ENCODE data around the gene GLI3.

DNA sequence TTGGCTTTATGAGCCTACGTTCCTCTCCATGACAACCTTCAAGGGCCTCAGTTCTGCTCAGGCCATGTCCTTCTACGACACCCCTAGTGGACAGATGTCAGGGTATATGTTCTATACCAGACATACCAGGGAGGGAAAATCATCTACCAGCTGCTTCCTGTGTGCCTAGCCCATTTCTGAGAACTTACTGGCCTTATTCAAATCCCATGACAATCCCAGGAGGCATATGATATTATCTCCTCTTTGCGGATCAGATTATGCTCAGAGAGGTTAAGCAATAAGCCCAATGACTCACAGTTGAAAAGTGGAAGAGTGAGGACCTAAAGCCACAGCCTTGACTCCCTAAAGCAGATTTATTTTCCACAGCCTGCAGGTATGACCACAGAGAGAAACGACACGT is 139.3 kb downstream of the GLI3 start:
- TF ChIP-seq, protein P1, sequence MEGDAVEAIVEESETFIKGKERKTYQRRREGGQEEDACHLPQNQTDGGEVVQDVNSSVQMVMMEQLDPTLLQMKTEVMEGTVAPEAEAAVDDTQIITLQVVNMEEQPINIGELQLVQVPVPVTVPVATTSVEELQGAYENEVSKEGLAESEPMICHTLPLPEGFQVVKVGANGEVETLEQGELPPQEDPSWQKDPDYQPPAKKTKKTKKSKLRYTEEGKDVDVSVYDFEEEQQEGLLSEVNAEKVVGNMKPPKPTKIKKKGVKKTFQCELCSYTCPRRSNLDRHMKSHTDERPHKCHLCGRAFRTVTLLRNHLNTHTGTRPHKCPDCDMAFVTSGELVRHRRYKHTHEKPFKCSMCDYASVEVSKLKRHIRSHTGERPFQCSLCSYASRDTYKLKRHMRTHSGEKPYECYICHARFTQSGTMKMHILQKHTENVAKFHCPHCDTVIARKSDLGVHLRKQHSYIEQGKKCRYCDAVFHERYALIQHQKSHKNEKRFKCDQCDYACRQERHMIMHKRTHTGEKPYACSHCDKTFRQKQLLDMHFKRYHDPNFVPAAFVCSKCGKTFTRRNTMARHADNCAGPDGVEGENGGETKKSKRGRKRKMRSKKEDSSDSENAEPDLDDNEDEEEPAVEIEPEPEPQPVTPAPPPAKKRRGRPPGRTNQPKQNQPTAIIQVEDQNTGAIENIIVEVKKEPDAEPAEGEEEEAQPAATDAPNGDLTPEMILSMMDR (IDR thresholded peaks at IDR 0.05; ENCODE audit: low read length) = no peak
- no peak for TF ChIP-seq EZH2 (optimal IDR thresholded peaks at IDR 0.05; ENCODE audit: low read depth, low read length)
